Measurements from ENCODE around the gene EHD1. TPM values are rescaled to one million over a fixed set of nuclear protein-coding genes. Genes with fewer than 3 reads are reported as not detected.
A peak's percentile ranks its signal among the peaks of the same experiment; 100 is the strongest.

EHD1 gene
- total and polyA plus RNA-seq, 9 of the 15 experiments (the other 6 are each of a cell fraction or from before 2014, with no cell fraction given): 0.46 to 65.0 (median 16.4) TPM

DNA sequence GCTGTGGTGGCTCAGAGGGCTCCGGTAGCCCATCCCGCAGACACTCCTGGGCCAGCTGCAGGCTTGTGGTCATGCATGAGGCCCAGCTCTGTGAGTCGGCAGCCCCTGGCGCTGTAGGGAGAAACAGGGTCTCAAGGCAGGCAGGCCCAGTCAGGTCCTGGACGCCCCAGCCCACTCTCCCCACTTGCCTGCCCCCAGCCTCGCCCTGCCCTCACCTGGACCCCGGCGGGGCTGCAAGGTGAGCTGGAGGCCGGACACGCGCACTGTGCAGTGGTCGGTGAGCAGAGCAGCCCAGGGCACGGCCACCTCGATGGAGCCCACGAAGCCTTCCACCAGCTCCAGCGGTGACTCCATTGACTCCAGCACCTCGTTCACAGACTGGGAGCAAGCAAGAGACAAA, 35.7 kb upstream of the EHD1 start:
- H3K27me3 ChIP-seq (ENCODE audit: control insufficient read depth in 2 of 2, insufficient read depth in 2 of 2, low read length in 2 of 2): no peaks in the 10 kb centered on the region
- DNase-seq (ENCODE audit: extremely low read depth in 1 of 4, low spot score in 3 of 4) (no peak), FAIRE-seq (no peak), ATAC-seq (no peak)
- CTCF ChIA-PET (ENCODE audit: low intra/inter-chr PET ratio): no interaction called here
- BruUV-seq (replicated peaks): no TSS peak
- H3K9me1 ChIP-seq (ENCODE audit: control insufficient read depth, insufficient read depth, low read length): peaks cover 5% of the 10 kb centered on the region
- H4K20me1 ChIP-seq (replicated peaks; ENCODE audit: control insufficient read depth, insufficient read depth, low read length): no peaks in the 10 kb centered on the region
- H3K36me3 ChIP-seq (ENCODE audit: control insufficient read depth, insufficient read depth, low read length): peaks cover 51% of the 10 kb centered on the region; the same call in 2 of the 3 replicates
- peaks cover 18 to 63% of the 10 kb centered on the region in 2 experiments; a peak in 4 of 5 replicates for H3K4me1 ChIP-seq (replicated peaks in 1 of 2; ENCODE audit: control insufficient read depth in 2 of 2, insufficient read depth in 2 of 2, low read length in 2 of 2)
- no peaks in the 10 kb centered on the region for H3K9me3 ChIP-seq (replicated peaks; ENCODE audit: control insufficient read depth, insufficient read depth, low read depth, low read length)
- POLR2A ChIA-PET: interaction anchor here (0.9 kb wide), 1 partner anchor 9 kb away, joined by 4 read pairs; no protein-coding TSS in a partner anchor
- in situ Hi-C loops (cut with MboI) (no loop called here), intact Hi-C loops (cut with micrococcal nuclease) (no loop called here)
- H3K4me3 ChIP-seq: no peak overlapping the region
- peak overlapping the region in 1 of 2 experiments; percentile 33; a peak in 1 of 4 replicates for H3K9ac ChIP-seq (ENCODE audit: insufficient read depth in 1 of 2, low read depth in 2 of 2, low read length in 2 of 2)
- H3K79me2 ChIP-seq (ENCODE audit: control insufficient read depth, insufficient read depth, low read length): peaks cover 26% of the 10 kb centered on the region
- no peak overlapping the region for H2AFZ ChIP-seq (ENCODE audit: low read depth, low read length)
- no peak overlapping the region for H3K27ac ChIP-seq (ENCODE audit: extremely low read depth, low read depth, low read length)
- 95% methylated on average over 13 of the region's 17 CpGs for WGBS (ENCODE audit: insufficient coverage, low coverage, missing lambda C conversion rate)
- H3K4me2 ChIP-seq (ENCODE audit: insufficient read depth, low read length): no peak overlapping the region
- TF ChIP-seq, protein P1, sequence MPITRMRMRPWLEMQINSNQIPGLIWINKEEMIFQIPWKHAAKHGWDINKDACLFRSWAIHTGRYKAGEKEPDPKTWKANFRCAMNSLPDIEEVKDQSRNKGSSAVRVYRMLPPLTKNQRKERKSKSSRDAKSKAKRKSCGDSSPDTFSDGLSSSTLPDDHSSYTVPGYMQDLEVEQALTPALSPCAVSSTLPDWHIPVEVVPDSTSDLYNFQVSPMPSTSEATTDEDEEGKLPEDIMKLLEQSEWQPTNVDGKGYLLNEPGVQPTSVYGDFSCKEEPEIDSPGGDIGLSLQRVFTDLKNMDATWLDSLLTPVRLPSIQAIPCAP (CRISPR knock-in tag; IDR thresholded peaks at IDR 0.05; ENCODE audit: borderline replicate concordance): no peak
- TF ChIP-seq DACH1 (IDR thresholded peaks at IDR 0.05; ENCODE audit: partially characterized antibody): no peak
- no peak for TF ChIP-seq ZNF3 (CRISPR knock-in tag; IDR thresholded peaks at IDR 0.05)
- no peak for TF ChIP-seq ADNP (tag; IDR thresholded peaks at IDR 0.05)
- TF ChIP-seq SMAD2 (IDR thresholded peaks at IDR 0.05; ENCODE audit: low read depth, low read length): no peak
- TF ChIP-seq, protein P2, sequence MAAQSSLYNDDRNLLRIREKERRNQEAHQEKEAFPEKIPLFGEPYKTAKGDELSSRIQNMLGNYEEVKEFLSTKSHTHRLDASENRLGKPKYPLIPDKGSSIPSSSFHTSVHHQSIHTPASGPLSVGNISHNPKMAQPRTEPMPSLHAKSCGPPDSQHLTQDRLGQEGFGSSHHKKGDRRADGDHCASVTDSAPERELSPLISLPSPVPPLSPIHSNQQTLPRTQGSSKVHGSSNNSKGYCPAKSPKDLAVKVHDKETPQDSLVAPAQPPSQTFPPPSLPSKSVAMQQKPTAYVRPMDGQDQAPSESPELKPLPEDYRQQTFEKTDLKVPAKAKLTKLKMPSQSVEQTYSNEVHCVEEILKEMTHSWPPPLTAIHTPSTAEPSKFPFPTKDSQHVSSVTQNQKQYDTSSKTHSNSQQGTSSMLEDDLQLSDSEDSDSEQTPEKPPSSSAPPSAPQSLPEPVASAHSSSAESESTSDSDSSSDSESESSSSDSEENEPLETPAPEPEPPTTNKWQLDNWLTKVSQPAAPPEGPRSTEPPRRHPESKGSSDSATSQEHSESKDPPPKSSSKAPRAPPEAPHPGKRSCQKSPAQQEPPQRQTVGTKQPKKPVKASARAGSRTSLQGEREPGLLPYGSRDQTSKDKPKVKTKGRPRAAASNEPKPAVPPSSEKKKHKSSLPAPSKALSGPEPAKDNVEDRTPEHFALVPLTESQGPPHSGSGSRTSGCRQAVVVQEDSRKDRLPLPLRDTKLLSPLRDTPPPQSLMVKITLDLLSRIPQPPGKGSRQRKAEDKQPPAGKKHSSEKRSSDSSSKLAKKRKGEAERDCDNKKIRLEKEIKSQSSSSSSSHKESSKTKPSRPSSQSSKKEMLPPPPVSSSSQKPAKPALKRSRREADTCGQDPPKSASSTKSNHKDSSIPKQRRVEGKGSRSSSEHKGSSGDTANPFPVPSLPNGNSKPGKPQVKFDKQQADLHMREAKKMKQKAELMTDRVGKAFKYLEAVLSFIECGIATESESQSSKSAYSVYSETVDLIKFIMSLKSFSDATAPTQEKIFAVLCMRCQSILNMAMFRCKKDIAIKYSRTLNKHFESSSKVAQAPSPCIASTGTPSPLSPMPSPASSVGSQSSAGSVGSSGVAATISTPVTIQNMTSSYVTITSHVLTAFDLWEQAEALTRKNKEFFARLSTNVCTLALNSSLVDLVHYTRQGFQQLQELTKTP (IDR thresholded peaks at IDR 0.05; ENCODE audit: low read depth in 1 of 2, partially characterized antibody in 2 of 2): no peak
- TF ChIP-seq ZNF324 (CRISPR knock-in tag; IDR thresholded peaks at IDR 0.05): no peak
- no peak for TF ChIP-seq PCBP2 (IDR thresholded peaks at IDR 0.05; ENCODE audit: low read depth, low read length, poor library complexity, severe bottlenecking)
- no peak for TF ChIP-seq ZSCAN32 (CRISPR knock-in tag; IDR thresholded peaks at IDR 0.05)
- no peak for TF ChIP-seq ARID2 (IDR thresholded peaks at IDR 0.05)
- no peak for TF ChIP-seq CBFA2T2 (conservative IDR thresholded peaks at IDR 0.05)
- TF ChIP-seq, protein P3, sequence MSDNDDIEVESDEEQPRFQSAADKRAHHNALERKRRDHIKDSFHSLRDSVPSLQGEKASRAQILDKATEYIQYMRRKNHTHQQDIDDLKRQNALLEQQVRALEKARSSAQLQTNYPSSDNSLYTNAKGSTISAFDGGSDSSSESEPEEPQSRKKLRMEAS (CRISPR knock-in tag; IDR thresholded peaks at IDR 0.05): no peak
- TF ChIP-seq KAT2B (IDR thresholded peaks at IDR 0.05; ENCODE audit: low read depth, low read length): no peak
- no peak for TF ChIP-seq ZNF76 (CRISPR knock-in tag; IDR thresholded peaks at IDR 0.05; ENCODE audit: borderline replicate concordance)
- no peak for TF ChIP-seq ZKSCAN8 (CRISPR knock-in tag; IDR thresholded peaks at IDR 0.05)
- TF ChIP-seq ZFP36 (IDR thresholded peaks at IDR 0.05; ENCODE audit: low read depth, low read length, partially characterized antibody): no peak
- no peak for TF ChIP-seq SIN3B (IDR thresholded peaks at IDR 0.05; ENCODE audit: low read depth)
- no peak for TF ChIP-seq EP400 (IDR thresholded peaks at IDR 0.05)

All from K562 (cell line).